HEK293 (cell line): ENCODE data around the gene PROK1.

Experiments used
- CTCF ChIA-PET: fragments of 350-600 bp; formaldehyde crosslinking; extraction: SDS; loops from one replicate; lab custom pipeline; 2021; ENCODE audit warnings: antibody characterized with exemption; lab: Yijun Ruan, JAX
- POLR2A ChIA-PET: fragments of 300-600 bp; formaldehyde crosslinking; extraction: SDS; loops from one replicate; lab custom pipeline; 2020; ENCODE audit warnings: antibody characterized with exemption, inconsistent platforms; lab: Yijun Ruan, JAX
- H3K27ac ChIP-seq: fragments of 200-500 bp; sonication (Bioruptor generic); 2 replicates; pipeline ENCODE4 v1.5.1; 2014; ENCODE audit warnings: low read depth, low read length, control low read depth, inconsistent platforms; ENCODE audit errors: extremely low read depth
- H3K36me3 ChIP-seq, 2 experiments: fragments of 200-500 bp in 1 of 2; sonication (Bioruptor generic) in 1 of 2; 1 replicate in 1 of 2; 2 replicates in 1 of 2; pipeline ENCODE4 v1.5.1; 2014 to 2017; ENCODE audit warnings: inconsistent platforms in 2 of 2, low read length in 2 of 2; ENCODE audit not compliant: control insufficient read depth in 2 of 2, insufficient read depth in 1 of 2
- H3K4me1 ChIP-seq: fragments of 200-500 bp; sonication (Bioruptor generic); 2 replicates; pipeline ENCODE4 v1.5.1; 2014; ENCODE audit warnings: mild to moderate bottlenecking, low read length, inconsistent platforms; ENCODE audit not compliant: control insufficient read depth, insufficient read depth
- H3K4me3 ChIP-seq: 2 replicates; pipeline ENCODE4 v1.5.1; 2011; ENCODE audit warnings: low read depth, mild to moderate bottlenecking, control low read depth, low read length, moderate library complexity
- H3K9me3 ChIP-seq: fragments of 200-500 bp; sonication (Bioruptor generic); 2 replicates; pipeline ENCODE4 v1.5.1; 2014; ENCODE audit warnings: low read depth, low read length, inconsistent platforms; ENCODE audit not compliant: control insufficient read depth, insufficient read depth
- CTCF ChIP-seq: fragments of 450-650 bp; formaldehyde crosslinking; IDR thresholded peaks from 2 replicates; pipeline ENCODE4 v1.5.1; 2016; ENCODE audit warnings: missing biosample characterization, missing genetic modification characterization
- EGR2 ChIP-seq: fragments of 450-650 bp; formaldehyde crosslinking; IDR thresholded peaks from 2 replicates; pipeline ENCODE4 v1.5.1; 2016; ENCODE audit warnings: low read depth, missing biosample characterization, missing genetic modification characterization
- GLI2 ChIP-seq: fragments of 450-650 bp; formaldehyde crosslinking; IDR thresholded peaks from 2 replicates; pipeline ENCODE4; 2017; ENCODE audit warnings: missing biosample characterization, missing genetic modification characterization, low read depth, borderline replicate concordance
- GLIS1 ChIP-seq: fragments of 450-650 bp; formaldehyde crosslinking; IDR thresholded peaks from 2 replicates; pipeline ENCODE4 v1.5.1; 2016; ENCODE audit warnings: missing biosample characterization, missing genetic modification characterization
- HOXA7 ChIP-seq: sonication (generic); formaldehyde crosslinking; IDR thresholded peaks from 2 replicates; pipeline ENCODE4 v1.8.1; 2022; ENCODE audit warnings: missing genetic modification reagents, borderline replicate concordance
- REPIN1 ChIP-seq: fragments of 450-650 bp; formaldehyde crosslinking; IDR thresholded peaks from 2 replicates; pipeline ENCODE4 v1.5.1; 2017; ENCODE audit warnings: missing biosample characterization, missing genetic modification characterization, low read depth
- SCRT1 ChIP-seq: fragments of 450-650 bp; formaldehyde crosslinking; IDR thresholded peaks from 2 replicates; pipeline ENCODE4 v1.5.1; 2016; ENCODE audit warnings: missing biosample characterization, missing genetic modification characterization, borderline replicate concordance
- SP7 ChIP-seq: fragments of 450-650 bp; formaldehyde crosslinking; IDR thresholded peaks from 2 replicates; pipeline ENCODE4 v1.5.1; 2016; ENCODE audit warnings: missing biosample characterization, missing genetic modification characterization
- ZBTB20 ChIP-seq: fragments of 450-650 bp; formaldehyde crosslinking; IDR thresholded peaks from 2 replicates; pipeline ENCODE4 v1.5.1; 2016; ENCODE audit warnings: missing biosample characterization, missing genetic modification characterization
- ZNF114 ChIP-seq: fragments of 450-650 bp; formaldehyde crosslinking; IDR thresholded peaks from 2 replicates; pipeline ENCODE4 v1.5.0; 2017; ENCODE audit warnings: missing biosample characterization, missing genetic modification characterization
- ZNF223 ChIP-seq: fragments of 450-650 bp; formaldehyde crosslinking; IDR thresholded peaks from 2 replicates; pipeline ENCODE4 v1.5.1; 2016; ENCODE audit warnings: missing biosample characterization, missing genetic modification characterization
- ZNF341 ChIP-seq: fragments of 450-650 bp; formaldehyde crosslinking; IDR thresholded peaks from 2 replicates; pipeline ENCODE4; 2016; ENCODE audit warnings: low read depth, missing biosample characterization, missing genetic modification characterization
- ZNF394 ChIP-seq: fragments of 450-650 bp; formaldehyde crosslinking; IDR thresholded peaks from 2 replicates; pipeline ENCODE4 v1.5.1; 2016; ENCODE audit warnings: missing biosample characterization, missing genetic modification characterization, mild to moderate bottlenecking, moderate library complexity, borderline replicate concordance
- ZNF404 ChIP-seq: fragments of 450-650 bp; formaldehyde crosslinking; IDR thresholded peaks from 2 replicates; pipeline ENCODE4 v1.5.1; 2017; ENCODE audit warnings: missing biosample characterization, missing genetic modification characterization
- ZNF521 ChIP-seq: fragments of 450-650 bp; formaldehyde crosslinking; IDR thresholded peaks from 2 replicates; pipeline ENCODE4 v1.5.1; 2017; ENCODE audit warnings: missing biosample characterization, mild to moderate bottlenecking, missing genetic modification characterization
- ZNF610 ChIP-seq: fragments of 450-650 bp; formaldehyde crosslinking; IDR thresholded peaks from 2 replicates; pipeline ENCODE4 v1.5.1; 2016; ENCODE audit warnings: missing biosample characterization, missing genetic modification characterization, borderline replicate concordance
- ZNF747 ChIP-seq: fragments of 450-650 bp; formaldehyde crosslinking; IDR thresholded peaks from 2 replicates; pipeline ENCODE4 v1.5.1; 2016; ENCODE audit warnings: missing biosample characterization, missing genetic modification characterization
- TF ChIP-seq, protein P1 (sequence below): fragments of 450-650 bp; formaldehyde crosslinking; IDR thresholded peaks from 2 replicates; pipeline ENCODE4 v1.5.1; 2016; ENCODE audit warnings: missing biosample characterization, missing genetic modification characterization
- TF ChIP-seq, protein P2 (sequence below): fragments of 450-650 bp; formaldehyde crosslinking; IDR thresholded peaks from 2 replicates; pipeline ENCODE4 v1.5.1; 2017; ENCODE audit warnings: missing biosample characterization, missing genetic modification characterization
- TF ChIP-seq, protein P3 (sequence below): fragments of 450-650 bp; formaldehyde crosslinking; conservative IDR thresholded peaks from 2 replicates; pipeline ENCODE4 v1.5.1; 2016; ENCODE audit warnings: low read depth, missing biosample characterization, missing genetic modification characterization

Gene PROK1

GRCh38 chr1:110466646-110467280 is 15.8 kb downstream of the PROK1 start:
- Histone ChIP-seq H3K36me3 (no peaks in the 10 kb centered on the region), H3K4me3 (no peak overlapping the region), H3K4me1 (no peaks in the 10 kb centered on the region), H3K27ac (no peak overlapping the region), H3K9me3 (no peaks in the 10 kb centered on the region)
- CTCF ChIA-PET: interaction anchor here (1.0 to 12.6 kb wide), 4 partner anchors 31 to 412 kb away, joined by 3 to 357 read pairs (median 111); partner anchors contain the start of gene KCNC4
- no peak for TF ChIP-seq EGR2 (tag by site-specific recombination)
- peak; percentile 54 for TF ChIP-seq ZNF341 (tag by site-specific recombination)
- TF ChIP-seq SP7: no peak
- TF ChIP-seq GLIS1 (tag by site-specific recombination): 0 out of 2 replicates have a peak, but pooled peaks have one; percentile 6
- no peak for TF ChIP-seq HOXA7 (CRISPR knock-in tag)
- TF ChIP-seq, protein P1, sequence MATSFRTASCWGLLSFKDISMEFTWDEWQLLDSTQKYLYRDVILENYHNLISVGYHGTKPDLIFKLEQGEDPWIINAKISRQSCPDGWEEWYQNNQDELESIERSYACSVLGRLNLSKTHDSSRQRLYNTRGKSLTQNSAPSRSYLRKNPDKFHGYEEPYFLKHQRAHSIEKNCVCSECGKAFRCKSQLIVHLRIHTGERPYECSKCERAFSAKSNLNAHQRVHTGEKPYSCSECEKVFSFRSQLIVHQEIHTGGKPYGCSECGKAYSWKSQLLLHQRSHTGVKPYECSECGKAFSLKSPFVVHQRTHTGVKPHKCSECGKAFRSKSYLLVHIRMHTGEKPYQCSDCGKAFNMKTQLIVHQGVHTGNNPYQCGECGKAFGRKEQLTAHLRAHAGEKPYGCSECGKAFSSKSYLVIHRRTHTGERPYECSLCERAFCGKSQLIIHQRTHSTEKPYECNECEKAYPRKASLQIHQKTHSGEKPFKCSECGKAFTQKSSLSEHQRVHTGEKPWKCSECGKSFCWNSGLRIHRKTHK: no peak
- TF ChIP-seq ZNF610 (tag by site-specific recombination): no peak
- TF ChIP-seq ZNF521 (tag by site-specific recombination): no peak
- no peak for TF ChIP-seq ZNF114 (tag by site-specific recombination)
- TF ChIP-seq, protein P2, sequence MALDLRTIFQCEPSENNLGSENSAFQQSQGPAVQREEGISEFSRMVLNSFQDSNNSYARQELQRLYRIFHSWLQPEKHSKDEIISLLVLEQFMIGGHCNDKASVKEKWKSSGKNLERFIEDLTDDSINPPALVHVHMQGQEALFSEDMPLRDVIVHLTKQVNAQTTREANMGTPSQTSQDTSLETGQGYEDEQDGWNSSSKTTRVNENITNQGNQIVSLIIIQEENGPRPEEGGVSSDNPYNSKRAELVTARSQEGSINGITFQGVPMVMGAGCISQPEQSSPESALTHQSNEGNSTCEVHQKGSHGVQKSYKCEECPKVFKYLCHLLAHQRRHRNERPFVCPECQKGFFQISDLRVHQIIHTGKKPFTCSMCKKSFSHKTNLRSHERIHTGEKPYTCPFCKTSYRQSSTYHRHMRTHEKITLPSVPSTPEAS (tag by site-specific recombination): no peak
- POLR2A ChIA-PET: no interaction called here

DNA sequence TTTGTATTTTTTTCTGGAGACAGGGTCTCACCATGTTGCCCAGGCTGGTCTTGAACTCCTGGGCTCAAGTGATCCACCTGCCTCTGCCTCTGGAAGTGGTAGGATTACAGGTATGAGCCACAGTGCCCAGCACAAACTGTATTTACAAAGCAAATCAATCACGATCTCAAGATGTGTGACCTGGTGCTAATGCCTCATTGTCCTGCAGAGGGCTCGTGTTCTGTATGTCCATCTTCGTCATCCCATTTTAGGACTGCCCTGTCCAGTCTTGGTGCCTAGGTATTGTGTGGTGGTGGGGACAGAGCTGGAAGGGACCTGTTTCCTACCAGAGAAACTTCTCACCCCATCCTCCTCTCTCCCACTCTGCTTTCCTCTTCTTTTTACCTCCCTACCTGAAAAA is 20.2 kb downstream of the PROK1 start:
- Histone ChIP-seq H3K4me3 (no peak overlapping the region), H3K27ac (no peak overlapping the region), H3K9me3 (no peaks in the 10 kb centered on the region), H3K36me3 (no peaks in the 10 kb centered on the region)
- ChIA-PET CTCF (interaction anchor here (1.1 to 2.2 kb wide), 3 partner anchors 11 to 264 kb away, joined by 5 to 12 read pairs (median 6); no protein-coding TSS in a partner anchor), POLR2A (no interaction called here)
- no peak for TF ChIP-seq ZNF223
- TF ChIP-seq CTCF: 0 out of 2 replicates have a peak, but pooled peaks have one; percentile 11
- no peak for TF ChIP-seq GLI2 (tag by site-specific recombination)
- TF ChIP-seq, all 188 proteins: peak for 1
- 0 out of 2 replicates have a peak, but pooled peaks cover under 1% of the 10 kb centered on the region for H3K4me1 ChIP-seq

DNA sequence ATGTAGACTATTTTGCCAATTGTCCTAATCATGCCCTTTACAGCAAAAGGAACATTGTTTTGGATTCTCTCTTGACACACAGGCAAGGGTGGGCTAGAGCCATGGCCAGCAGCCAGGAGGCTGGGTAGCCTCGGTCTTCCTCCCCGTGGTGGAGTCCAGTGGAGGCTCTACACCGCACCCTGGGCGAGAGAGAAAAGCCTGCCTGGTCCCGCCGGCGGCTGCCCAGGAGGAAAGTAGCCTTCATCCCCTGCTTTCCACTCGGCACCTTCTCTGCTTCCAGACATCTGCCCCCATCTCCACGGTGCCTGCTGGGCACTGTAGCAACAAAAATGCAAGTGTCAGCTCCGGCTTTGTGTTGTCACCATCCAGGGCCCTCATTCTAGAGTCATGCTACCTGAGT is 21.6 kb downstream of the PROK1 start:
- ChIA-PET CTCF (interaction anchor here (1.1 to 2.2 kb wide), 2 partner anchors 12 to 265 kb away, joined by 5 to 12 read pairs; no protein-coding TSS in a partner anchor), POLR2A (no interaction called here)
- H3K4me1 ChIP-seq: peaks cover 12% of the 10 kb centered on the region; the same call in 1 of the 2 replicates
- TF ChIP-seq, protein P3, sequence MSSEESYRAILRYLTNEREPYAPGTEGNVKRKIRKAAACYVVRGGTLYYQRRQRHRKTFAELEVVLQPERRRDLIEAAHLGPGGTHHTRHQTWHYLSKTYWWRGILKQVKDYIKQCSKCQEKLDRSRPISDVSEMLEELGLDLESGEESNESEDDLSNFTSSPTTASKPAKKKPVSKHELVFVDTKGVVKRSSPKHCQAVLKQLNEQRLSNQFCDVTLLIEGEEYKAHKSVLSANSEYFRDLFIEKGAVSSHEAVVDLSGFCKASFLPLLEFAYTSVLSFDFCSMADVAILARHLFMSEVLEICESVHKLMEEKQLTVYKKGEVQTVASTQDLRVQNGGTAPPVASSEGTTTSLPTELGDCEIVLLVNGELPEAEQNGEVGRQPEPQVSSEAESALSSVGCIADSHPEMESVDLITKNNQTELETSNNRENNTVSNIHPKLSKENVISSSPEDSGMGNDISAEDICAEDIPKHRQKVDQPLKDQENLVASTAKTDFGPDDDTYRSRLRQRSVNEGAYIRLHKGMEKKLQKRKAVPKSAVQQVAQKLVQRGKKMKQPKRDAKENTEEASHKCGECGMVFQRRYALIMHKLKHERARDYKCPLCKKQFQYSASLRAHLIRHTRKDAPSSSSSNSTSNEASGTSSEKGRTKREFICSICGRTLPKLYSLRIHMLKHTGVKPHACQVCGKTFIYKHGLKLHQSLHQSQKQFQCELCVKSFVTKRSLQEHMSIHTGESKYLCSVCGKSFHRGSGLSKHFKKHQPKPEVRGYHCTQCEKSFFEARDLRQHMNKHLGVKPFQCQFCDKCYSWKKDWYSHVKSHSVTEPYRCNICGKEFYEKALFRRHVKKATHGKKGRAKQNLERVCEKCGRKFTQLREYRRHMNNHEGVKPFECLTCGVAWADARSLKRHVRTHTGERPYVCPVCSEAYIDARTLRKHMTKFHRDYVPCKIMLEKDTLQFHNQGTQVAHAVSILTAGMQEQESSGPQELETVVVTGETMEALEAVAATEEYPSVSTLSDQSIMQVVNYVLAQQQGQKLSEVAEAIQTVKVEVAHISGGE (tag by site-specific recombination): no peak
- TF ChIP-seq ZNF394: no peak
- no peak for TF ChIP-seq REPIN1
- no peak for TF ChIP-seq ZBTB20 (tag by site-specific recombination)
- no peak for TF ChIP-seq ZNF747
- TF ChIP-seq ZNF404 (tag by site-specific recombination): no peak
- TF ChIP-seq SCRT1 (tag by site-specific recombination): no peak
- H3K9me3 ChIP-seq: no peaks in the 10 kb centered on the region
- no peaks in the 10 kb centered on the region for H3K36me3 ChIP-seq
- H3K27ac ChIP-seq: no peak overlapping the region
- no peak overlapping the region for H3K4me3 ChIP-seq
